ENCODE data around the gene F11R.
"Not testable (repeated sequence)": the region's sequence is repeated elsewhere in the genome, so short reads cannot be mapped to it uniquely, and the experiment has no call there.

The F11R gene

DNA sequence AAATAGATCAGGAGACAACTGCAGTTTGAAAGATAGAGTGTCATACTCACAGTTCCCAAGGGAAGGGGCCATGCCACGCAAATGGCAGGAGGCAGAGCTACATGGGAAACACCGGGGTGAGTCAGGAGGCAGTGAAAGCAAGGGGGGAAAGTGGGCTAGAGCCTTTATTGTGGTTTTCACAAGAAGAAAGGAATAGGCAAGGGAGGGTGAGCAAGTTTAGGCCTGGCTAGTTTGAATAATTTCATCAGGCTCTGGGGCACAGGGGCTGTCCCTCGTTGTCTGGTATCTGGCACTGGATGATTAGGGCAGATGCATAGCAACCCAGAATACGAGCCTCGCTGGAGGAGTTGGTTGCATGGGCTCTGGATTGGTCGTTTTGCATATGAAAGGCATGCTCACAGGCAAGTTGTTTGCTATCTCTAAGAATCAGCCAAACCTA lies 49.3 kb downstream of the F11R start:
- no peak for DNase-seq (ENCODE audit: low spot score)

DNA sequence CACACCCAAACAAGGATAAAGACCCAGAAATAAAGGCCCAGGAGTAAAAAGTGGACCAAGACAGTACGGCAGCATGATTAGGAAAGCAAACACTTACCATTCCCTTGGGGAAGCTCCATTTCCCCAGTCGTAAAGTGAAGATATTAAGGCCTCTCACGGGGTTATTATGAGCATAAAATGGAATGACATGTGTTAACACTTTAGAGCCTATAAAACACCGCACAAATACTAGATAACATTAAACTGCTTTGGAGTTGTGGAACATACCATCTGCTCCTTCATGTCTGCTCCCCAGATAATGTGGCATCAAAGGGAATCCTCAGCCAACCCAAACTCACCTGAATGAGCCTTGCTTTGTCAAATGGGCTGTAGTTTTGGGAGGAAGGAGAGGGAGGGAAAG lies 57.4 kb downstream of the F11R start:
- no peak for DNase-seq (ENCODE audit: low spot score)

DNA sequence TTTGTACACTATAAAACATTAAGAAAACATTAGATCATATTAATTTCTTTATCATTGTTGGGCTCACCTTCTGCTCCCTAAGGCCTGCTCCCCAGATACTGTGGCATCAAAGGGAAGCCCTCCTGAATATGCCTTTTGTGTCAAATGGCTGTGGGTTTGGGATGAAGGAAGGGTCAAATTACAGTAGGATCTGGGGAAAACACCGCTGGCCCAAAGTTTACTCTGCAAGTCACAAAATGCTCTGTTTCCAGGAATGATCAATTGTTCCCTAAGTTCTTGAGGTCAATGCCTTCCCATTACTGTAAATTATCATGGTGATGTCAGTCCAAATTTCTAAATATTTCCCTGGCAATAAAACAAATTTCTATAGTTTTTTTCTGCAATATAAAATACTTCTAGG lies 59.5 kb downstream of the F11R start:
- DNase-seq (ENCODE audit: low spot score): no peak

DNA sequence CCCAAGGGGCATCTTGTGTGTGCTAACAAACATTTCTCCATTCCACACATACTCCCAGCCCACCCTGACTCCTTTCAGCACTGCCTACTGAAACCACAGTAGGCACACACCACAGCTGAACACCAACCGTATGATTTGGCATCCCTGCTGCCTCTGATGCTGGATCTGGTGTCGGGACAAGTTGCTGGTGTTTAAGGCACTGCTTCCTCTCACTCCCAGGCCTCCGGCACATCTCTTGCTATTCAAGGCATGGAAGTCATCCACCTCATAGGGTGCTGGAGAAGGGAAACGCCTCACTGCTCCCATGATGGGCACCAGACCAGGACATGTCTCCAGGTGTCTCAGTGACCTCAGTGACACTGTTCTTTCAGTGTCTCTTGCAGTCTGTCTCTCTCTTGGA lies 64.0 kb downstream of the F11R start:
- no peak for DNase-seq (ENCODE audit: low spot score)

DNA sequence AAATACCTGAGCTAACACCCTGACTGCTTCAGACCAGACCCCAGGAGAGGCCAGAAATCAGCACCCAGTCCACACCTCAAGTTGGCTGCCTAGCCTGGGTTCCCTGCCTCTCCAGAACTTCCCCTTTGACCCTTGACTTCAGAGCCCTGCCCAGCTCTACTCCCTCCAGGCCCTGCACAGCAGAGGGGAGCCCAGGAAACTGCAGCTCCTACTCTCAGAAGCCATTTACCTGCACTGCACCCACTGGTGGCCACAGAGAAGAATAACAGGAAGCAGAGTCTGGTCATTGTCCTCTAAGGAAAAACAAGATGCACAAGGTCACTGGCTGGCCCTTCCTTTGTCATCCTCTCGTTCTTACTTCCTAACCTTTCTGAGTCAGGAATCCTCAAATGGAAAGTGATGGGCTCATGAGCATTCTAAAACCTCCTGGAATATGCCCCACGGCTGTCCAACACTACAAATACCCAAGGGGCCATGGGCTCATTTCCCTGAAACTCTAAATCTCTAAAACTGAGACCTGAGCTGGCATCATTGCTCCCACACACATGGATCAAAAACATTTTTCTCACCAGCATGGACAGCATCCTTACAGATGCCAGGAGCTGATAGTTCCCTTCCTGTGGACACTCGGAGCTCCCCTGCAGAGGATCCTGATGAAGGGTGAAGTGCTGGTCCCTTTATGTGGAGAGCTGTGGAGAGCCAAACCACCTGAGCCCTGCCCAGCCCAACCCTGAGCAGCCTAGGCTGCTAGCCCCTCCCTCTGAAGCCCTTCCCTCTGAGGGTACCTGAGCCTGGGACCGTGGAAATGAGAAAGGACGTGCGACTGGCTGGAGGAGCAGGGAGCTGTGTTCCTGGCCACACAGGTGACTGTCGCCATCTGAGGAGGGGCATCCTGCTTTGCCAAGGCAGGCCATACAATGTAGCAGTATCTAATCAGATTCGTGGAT lies 66.5 kb downstream of the F11R start, which contains the start of gene ITLN2:
Gene ITLN2, minus strand, starts transcription at position 652 of the 947 bp plus-strand sequence. Its CDS starts 68 bp downstream, at position 584.
- DNase-seq (ENCODE audit: low spot score): peak; percentile 39

DNA sequence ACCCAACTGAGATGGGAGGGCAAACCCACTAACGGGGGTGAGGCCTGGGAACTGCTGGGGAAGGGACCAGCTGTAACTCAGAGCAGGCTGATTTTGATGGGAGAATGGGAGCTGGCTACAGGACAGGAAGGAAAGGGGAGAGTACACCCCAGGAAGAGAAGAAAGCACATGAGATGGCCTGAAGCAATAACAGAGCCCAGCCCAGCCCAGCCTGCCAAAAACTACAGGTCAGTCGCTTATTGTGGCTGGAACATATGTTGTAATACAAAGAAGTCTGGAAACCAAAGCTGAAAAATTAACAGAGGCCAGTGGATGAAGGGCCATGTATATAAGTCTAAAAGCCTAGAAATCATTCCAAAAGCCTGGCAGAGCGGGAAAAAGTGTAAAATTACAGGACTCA lies 67.9 kb downstream of the F11R start:
- DNase-seq (ENCODE audit: low spot score): no peak

DNA sequence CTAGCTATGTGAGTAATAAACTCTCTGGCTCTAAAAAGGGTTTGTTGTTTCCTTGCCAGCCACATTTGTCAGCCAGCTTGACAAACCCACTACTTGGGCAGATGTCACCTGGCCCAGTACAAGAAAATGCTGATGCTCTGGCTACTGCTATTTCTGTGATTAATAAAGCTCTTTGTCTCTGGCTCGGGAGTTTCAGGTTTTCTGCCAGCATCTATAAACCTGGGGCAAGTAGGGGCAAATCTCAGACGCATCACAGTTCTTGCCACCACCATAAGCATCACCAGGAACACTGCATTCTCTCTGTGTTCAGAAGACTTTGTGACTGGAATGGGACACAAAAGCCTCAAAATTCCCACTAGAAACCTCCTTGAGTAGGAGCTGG lies 68.8 kb downstream of the F11R start:
- no peak for DNase-seq (ENCODE audit: low spot score)

DNA sequence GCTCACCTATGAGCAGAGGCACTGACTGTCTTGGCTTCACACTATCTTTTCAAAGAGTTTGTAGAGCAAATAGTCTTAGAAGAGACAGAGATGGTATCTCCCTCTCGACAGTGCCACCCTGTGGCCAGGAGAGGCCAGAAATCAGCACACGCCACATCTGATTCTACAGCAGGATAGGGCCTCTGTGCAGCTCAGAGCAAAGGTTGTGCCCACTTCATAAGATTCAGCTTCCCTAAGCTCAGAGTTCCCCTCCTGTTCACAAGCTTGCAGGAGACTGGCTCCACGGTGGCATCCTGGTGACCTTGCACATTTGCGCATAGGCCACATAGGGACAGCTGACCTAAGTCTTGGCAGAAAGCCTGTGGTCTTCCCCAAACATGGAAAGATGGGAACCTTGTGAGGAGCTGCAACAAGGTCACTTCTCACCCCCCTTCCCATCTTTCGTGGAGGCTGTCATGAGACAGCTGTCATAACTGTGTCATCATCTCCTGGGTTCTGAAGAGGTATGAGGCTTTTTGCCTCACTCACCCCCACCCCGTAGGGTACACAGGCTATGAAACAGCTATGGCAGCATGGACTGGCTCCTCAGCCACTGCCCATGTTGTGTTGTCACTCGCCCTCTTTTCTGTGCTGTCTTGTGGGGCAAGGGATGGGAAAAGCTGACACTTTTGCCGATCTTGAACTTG lies 69.4 kb downstream of the F11R start:
- peak; percentile 42 for DNase-seq (ENCODE audit: low spot score)

DNA sequence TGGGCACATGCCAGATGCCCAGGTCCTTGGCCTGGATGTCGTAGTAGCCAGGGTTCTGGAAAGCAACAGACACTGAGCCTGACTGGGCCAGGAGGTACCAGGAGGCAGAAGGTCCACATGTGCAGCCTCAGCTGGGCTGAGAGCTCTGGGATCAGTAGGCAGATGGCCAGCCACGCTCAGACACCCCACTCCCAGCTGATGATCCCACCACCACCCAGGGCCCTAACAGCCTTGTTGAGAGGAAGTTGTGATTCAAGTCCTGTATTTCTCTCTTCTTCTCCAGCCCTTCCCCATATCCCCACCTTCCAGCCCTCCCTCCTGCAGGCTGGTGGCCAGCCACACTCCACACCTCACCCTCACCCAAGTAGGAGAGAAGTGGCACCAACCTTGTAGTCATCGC lies 70.3 kb downstream of the F11R start:
- no peak for DNase-seq (ENCODE audit: low spot score)

DNA sequence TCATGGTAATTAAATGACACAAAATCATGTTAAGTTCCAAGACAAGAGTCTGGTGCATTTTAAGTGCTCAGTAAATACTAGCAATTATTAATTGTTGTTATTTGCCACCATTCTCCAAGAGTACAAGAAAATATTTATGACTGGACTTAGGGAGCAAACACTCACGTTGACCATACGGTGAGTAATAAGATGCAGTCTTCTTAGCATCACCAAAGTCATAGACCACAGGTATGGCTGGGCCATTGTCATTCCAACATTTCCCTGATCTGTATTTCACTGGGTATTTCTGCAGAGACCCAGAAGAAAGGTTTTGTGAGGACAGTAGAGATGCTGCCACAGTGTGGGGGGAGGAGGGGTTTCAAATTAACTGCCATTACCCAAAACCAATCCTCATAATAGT lies 71.1 kb downstream of the F11R start:
- DNase-seq (ENCODE audit: low spot score): no peak

DNA sequence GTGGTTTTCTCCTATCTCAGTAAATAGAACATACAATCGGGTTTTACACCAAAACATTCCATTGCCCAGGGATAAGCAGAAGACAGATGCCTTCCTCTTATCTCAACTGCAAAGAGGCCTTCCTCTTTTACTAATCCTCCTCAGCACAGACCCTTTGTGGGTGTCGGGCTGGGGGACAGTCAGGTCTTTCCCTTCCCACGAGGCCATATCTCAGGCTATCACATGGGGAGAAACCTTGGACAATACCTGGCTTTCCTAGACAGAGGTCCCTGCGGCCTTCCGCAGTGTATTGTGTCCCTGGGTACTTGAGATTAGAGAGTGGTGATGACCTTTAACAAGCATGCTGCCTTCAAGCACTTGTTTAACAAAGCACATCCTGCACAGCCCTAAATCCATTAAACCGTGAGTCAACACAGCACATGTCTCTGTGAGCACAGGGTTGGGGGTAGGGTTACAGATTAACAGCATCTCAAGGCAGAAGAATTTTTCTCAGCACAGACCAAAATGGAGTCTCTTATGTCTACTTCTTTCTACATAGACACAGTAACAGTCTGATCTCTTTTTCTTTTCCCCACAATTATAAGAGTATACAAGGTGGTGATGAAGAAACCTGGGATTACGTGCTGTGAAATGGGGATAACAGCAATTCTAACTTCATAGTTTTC lies 71.6 kb downstream of the F11R start:
- DNase-seq (ENCODE audit: low spot score): not testable (repeated sequence)

DNA sequence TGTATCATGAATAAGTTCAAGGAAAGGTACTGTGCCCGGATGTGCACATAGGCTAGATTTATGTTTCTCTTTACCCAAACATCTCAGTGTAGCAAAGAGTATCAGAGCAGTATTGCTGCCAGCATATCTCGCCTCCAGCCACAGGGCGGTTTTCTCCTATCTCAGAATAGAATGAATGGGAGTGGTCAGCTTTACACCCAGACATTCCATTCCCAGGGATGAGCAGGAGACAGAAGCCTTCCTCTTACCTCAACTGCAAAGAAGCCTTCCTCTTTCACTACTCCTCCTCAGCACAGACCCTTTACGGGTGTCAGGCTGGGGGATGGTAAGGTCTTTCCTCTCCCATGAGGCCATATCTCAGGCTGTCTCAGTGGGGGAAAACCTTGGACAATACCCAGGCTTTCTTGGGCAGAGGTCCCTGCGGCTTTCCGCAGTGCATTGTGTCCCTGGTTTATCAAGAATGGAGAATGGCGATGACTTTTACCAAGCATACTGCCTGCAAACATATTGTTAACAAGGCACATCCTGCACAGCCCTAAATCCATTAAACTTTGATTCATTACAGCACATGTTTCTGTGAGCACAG lies 73.7 kb downstream of the F11R start:
- DNase-seq (ENCODE audit: low spot score): not testable (repeated sequence)

DNA sequence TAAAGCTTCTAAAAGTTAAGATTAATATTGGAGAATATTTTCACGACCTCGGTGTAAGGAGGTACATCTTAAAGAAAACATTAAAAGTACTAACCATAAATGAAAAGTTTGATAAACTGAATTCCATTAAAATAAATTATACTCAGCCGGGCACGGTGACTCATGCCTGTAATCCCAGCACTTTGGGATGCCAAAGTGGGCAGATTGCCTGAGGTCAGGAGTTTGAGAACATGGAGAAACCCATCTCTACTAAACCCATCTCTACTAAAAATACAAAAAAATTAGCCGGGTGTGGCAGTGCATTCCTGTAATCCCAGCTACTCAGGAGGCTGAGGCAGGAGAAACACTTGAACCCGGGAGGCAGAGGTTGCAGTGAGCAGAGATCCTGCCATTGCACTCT lies 75.1 kb downstream of the F11R start:
- DNase-seq (ENCODE audit: low spot score): not testable (repeated sequence)

All from LoVo (cell line).